ENCODE measurements around the gene MICAL2.

Gene MICAL2

GRCh38 chr11:12079726-12080556 is 30.4 kb upstream of the MICAL2 start:
- DNase-seq, result no peak

GRCh38 chr11:12083380-12083779 is 27.0 kb upstream of the MICAL2 start:
- DNase-seq, result no peak

GRCh38 chr11:12084256-12084655 is 26.1 kb upstream of the MICAL2 start:
- no peak for DNase-seq

- DNase-seq, result no peak
Measured at GRCh38 chr11:12085371-12086251, 24.8 kb upstream of the MICAL2 start.

GRCh38 chr11:12086271-12087074 is 23.9 kb upstream of the MICAL2 start:
- DNase-seq, result no peak

GRCh38 chr11:12087075-12088004 is 23.1 kb upstream of the MICAL2 start:
- no peak for DNase-seq

- no peak for DNase-seq
Measured at GRCh38 chr11:12088047-12088481, 22.3 kb upstream of the MICAL2 start.

- no peak for DNase-seq
Measured at GRCh38 chr11:12088531-12088930, 21.9 kb upstream of the MICAL2 start.

GRCh38 chr11:12089041-12089440 is 21.3 kb upstream of the MICAL2 start:
- no peak for DNase-seq

GRCh38 chr11:12089473-12089872 is 20.9 kb upstream of the MICAL2 start:
- no peak for DNase-seq

- DNase-seq, result no peak
Measured at GRCh38 chr11:12090061-12090591, 20.3 kb upstream of the MICAL2 start.

GRCh38 chr11:12090761-12091258 is 19.6 kb upstream of the MICAL2 start:
- DNase-seq, result no peak

- DNase-seq, result no peak
Measured at GRCh38 chr11:12091956-12092558, 18.3 kb upstream of the MICAL2 start.

- DNase-seq, result no peak
Measured at GRCh38 chr11:12092714-12093113, 17.7 kb upstream of the MICAL2 start.

- DNase-seq, result peak; percentile 31
Measured at GRCh38 chr11:12094872-12095800, 15.3 kb upstream of the MICAL2 start.

GRCh38 chr11:12097219-12097618 is 13.2 kb upstream of the MICAL2 start:
- DNase-seq, result no peak

GRCh38 chr11:12098601-12099000 is 11.8 kb upstream of the MICAL2 start:
- no peak for DNase-seq

GRCh38 chr11:12099132-12099873 is 11.1 kb upstream of the MICAL2 start:
- DNase-seq, result no peak

- DNase-seq, result no peak
Measured at GRCh38 chr11:12100429-12100828, 10.0 kb upstream of the MICAL2 start.

All from NCI-H1105 treated with DMSO at 0.1 percent for 48 hours (cell line).